ENCODE results near the gene CRYZL1.

GRCh38 chr21:33549848-33550771 lies 91.4 kb downstream of the CRYZL1 start:
- no peak for TF ChIP-seq POLR2A (IDR thresholded peaks at IDR 0.05)
- no peak for TF ChIP-seq CTCF (IDR thresholded peaks at IDR 0.05)
